DND-41 (cell line): Measurements from ENCODE around the gene KRTAP5-11.

ENCODE experiments used
- EZH2 ChIP-seq: IDR thresholded peaks from 3 replicates; pipeline ENCODE4 v1.6.1; 2012; ENCODE audit warnings: borderline replicate concordance, low read depth, mild to moderate bottlenecking, moderate library complexity, low read length, inconsistent platforms; ENCODE audit not compliant: severe bottlenecking
- TF ChIP-seq, protein P1 (sequence below): IDR thresholded peaks from 2 replicates; pipeline ENCODE4 v1.5.1; 2012; ENCODE audit warnings: borderline replicate concordance, low read length, moderate library complexity, mild to moderate bottlenecking; ENCODE audit not compliant: poor library complexity, severe bottlenecking; ENCODE audit errors: extremely low read depth

GRCh38 chr11:71544525-71545214 is 38.0 kb downstream of the KRTAP5-11 start:
- TF ChIP-seq, protein P1, sequence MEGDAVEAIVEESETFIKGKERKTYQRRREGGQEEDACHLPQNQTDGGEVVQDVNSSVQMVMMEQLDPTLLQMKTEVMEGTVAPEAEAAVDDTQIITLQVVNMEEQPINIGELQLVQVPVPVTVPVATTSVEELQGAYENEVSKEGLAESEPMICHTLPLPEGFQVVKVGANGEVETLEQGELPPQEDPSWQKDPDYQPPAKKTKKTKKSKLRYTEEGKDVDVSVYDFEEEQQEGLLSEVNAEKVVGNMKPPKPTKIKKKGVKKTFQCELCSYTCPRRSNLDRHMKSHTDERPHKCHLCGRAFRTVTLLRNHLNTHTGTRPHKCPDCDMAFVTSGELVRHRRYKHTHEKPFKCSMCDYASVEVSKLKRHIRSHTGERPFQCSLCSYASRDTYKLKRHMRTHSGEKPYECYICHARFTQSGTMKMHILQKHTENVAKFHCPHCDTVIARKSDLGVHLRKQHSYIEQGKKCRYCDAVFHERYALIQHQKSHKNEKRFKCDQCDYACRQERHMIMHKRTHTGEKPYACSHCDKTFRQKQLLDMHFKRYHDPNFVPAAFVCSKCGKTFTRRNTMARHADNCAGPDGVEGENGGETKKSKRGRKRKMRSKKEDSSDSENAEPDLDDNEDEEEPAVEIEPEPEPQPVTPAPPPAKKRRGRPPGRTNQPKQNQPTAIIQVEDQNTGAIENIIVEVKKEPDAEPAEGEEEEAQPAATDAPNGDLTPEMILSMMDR, result no peak
- TF ChIP-seq EZH2, result no peak
